NCI-H1930 (cell line): ENCODE results near the gene ATP13A3.

Experiments used
- DNase-seq, 2 experiments: peaks; one replicate each; lab custom pipeline; 2025; lab: John Stamatoyannopoulos, UW

The ATP13A3 gene

DNA sequence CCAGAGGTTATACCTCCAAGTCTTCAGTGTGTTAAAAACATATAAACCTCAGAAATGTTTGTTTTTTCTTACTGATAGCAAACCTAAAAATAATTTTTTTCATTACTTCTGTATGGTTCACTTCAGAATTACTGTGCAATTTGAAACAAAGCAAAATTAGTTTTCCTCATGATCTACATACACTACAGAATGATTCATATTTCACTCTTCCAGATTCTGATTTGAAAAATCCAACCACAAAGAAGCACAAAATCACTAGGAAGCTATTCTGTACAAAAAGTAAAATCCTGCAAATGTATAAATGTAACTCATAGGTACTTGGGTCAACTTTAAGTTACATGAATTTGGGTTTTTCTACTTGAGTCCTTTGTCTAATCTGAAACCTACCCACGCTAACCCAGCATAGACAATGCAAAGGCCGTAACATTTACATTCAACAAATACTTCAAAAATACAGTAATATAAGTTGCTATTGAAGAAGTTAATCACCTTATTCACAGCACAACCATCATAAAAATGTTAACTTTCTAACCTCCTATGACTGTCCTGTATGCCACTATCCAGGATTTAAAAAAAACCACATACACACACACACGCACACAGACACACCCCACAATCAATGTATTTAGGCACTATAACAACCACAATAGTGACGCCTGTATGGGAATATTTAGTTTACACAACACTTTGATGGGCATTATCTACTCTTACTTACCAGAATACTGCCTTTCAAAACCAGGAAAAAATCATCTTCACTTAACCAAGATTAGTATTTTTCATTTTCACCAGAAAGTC lies 11.5 kb downstream of the ATP13A3 start:
- no peak for DNase-seq

DNA sequence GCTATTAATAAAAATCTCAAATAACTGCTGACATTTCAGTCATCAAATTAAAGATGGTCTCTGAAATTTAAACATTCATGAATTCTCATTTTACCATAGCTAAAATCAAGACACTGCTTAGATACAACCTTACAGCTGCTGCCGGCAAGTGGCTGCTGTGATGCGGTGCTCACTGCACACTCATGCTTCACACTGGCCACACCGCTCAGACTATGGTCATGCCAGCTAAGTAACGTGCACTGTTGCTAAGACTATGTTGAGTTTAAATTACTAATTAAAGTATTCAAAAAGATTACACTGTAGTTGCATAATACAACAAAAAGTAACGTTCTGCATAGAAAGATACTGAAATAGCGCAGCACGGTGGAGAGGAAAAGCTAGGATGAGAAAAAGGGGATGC lies 12.1 kb downstream of the ATP13A3 start:
- no peak for DNase-seq

DNA sequence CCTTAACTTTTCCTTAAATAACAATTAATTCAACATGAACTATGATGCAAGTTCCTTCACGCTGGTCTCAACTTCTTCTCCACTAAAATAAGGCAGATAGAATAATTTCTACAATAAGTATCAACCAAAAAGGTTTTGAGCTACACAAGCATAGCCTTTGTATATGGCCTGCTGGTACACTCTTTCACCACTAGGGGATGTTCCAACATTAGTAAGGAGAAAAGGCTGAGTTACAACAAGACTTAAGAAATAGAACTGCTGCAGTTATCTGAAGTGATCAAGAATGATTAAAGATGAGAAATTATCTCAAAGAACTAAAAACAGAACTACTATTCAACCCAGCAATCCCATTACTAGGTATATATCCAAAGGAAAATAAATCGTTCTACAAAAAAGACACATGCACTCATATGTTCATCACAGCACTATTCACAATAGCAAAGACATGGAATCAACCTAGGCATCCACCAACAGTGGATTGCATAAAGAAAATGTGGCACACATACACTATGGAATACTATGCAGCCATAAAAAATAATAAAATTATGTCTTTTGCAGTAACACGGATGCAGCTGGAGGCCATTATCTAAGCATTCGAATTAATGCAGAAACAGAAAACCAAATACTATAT lies 14.4 kb downstream of the ATP13A3 start:
- peak in 1 of 2 experiments; percentile 3 for DNase-seq

DNA sequence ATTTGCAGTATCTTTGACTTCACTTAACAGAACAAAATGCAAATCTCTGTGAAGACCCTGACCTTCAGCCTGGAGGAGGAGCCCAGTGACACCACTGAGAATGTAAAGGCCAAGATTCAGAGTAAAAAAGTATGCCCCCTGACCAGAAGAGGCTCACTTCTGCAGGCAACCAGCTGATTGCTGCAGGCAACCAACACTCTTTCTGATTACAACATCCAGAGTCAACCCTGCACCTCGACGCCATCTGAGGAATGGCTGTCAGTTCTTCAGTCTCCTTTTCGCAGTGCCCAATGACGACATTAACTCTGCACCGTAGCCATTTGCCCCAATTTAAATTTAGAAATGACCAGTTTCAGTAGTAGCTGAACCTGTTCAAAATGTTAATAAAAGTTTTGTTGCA lies 14.9 kb downstream of the ATP13A3 start:
- DNase-seq = no peak

DNA sequence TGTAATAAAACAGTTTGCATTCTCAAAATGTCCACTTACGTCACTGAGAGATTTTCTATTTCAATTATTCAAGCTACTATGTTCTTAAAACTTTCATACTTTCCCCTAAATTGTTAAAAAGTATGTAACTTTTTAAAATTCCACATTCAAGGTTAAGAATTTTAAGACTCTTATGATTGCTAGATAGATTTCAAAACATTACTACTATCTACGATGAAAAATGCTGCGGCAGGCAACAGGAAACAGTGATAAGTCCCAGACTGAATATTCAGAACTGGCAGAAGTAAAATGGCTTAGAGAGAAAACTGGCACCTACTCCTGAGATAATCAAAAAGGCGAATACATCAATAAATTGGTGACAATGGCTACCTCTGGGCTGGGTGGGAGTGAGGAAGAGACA lies 16.2 kb downstream of the ATP13A3 start:
- no peak for DNase-seq

DNA sequence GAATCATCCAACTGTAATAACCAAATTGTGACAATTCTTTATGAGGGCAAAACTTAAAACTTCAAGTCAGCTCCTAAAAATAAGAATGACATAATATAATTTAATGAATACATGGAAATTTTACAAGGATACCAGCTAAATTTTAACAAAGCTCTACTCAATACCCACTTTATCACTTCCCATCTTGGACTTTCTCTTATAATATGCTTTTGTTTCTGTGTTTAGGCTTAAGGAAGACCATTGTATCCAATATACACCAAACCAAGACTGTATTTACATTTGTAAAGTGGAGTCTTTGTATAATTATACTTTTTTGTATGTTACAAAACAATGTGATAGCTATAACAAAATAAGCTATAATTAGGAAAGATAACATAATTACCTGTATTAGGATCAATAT lies 16.8 kb downstream of the ATP13A3 start:
- no peak for DNase-seq

DNA sequence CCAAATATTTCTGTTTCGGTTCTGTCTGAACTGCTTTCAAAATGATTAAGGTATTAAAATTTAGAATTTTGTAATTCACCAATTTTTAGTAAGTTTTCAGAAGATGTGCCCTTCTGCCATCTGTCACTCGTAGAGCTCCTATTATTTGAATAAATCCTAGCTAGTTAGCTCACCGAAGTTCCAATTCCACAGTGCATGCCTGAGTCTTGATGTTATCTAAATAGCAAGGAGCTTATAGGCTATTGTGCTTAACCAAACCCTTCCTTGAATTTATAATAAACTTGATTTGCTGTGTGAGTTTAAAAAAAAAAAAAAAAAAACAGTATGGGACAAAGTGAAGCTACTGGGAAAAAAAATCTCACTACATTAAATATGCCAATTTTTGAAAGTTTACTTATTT lies 18.7 kb downstream of the ATP13A3 start:
- no peak for DNase-seq

DNA sequence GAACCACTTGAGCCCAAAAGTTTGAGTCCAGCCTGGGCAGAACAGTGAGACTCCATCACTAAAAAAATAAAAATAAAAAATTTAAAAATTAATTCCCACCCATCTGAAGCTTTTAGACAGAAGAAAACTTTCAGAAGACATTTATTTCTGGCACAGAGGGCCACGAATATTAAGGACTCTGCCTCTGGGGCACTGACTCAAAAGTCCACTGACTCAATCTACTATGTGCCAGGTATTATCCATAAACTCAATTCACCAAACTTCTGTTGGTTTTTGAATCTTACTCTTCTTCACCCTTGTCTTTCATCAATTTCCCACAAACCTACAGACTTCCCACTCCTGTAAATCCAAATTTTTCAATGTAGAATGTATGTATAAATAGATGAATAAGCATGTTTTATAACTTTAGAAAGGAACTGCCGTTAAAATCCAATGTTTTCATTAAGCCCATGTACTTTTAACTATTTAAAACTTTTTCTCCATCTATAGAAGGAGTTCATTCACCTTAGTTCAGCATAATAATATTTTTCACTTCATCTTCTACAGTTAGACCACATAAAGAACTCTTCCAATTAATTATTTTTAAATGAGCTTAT lies 19.9 kb downstream of the ATP13A3 start:
- no peak for DNase-seq

DNA sequence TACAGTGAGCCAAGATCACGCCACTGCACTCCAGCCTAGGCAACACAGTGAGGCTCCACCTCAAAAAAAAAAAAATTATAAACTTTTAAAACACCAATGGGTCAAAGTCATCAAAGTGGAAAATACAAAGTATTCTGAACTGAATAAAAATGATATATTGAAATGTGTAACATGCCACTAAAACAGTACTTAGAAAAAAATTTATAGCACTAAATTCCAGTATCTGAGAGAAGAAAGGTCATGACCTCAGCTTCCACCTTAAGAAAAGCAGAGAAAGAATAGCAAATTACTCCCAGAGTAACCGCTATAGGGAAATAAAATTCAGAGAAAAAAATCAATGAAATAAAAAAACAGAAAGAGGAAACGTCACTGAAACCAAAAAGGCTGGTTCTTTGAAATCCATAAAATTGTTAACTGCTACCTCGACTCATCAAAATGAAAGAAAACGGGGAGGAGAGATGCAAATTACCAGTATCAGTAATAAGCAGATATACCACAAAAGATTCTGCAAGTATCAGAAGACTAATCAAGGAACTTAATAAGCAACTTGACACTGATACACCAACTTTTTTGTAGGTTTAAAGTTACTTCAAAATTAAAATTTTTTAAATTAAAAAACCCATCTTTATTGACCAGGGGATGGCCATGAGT lies 20.8 kb downstream of the ATP13A3 start:
- DNase-seq = no peak

DNA sequence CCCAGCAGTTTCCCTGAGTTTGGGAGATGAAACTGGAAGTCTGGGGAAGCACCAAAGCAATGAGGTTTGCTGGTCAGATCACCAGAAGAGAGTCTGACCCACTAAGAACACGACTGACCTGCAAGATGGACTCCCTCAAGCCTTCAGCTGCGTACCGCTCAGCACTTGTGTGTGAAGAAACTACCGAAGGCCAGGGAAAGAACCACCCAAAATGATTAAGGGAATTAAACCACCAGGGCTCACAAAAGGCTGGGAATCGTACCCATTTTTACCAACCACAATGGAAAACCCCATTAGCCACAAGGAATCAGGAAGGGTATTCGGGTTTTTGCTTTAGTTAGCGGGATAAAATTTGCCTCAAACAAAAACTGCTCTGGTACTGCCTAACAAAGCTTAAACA lies 21.6 kb downstream of the ATP13A3 start:
- no peak for DNase-seq

DNA sequence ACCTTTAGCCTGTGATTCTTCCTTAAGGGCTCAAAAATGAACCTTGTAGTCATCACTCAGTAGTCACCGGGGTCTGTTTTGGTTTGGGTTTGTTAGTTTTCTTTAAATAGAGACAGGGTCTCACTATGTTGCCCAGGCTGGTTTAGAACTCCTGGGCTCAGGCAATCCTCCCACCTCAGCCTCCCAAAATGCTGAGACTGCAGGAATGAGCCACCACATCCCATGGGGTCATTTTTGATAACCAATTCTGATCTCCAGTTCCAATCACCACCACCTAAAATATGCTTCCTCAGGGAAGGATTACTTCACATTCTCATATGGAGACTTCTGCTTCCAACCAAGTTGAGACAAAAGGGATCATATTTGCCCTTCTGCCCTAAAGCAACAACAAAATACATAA lies 22.1 kb downstream of the ATP13A3 start:
- no peak for DNase-seq

DNA sequence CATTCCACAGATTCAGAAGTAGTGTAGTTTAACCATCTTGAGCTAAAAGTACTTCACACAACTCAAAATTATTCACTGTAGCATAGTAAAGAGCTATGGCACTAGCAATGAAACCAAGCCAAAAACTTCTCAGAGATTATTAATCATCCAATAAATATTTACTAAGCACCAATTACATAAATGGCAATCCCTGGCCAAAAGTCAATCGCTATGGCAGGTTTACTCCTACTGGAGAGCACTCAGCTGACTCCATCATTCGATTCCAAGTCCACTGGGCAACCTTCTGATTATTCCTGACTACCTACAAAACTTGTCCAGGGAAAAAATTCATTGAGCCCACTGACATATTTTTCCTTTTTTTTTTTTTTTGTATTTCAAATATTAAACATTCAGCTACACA lies 23.9 kb downstream of the ATP13A3 start:
- no peak for DNase-seq

DNA sequence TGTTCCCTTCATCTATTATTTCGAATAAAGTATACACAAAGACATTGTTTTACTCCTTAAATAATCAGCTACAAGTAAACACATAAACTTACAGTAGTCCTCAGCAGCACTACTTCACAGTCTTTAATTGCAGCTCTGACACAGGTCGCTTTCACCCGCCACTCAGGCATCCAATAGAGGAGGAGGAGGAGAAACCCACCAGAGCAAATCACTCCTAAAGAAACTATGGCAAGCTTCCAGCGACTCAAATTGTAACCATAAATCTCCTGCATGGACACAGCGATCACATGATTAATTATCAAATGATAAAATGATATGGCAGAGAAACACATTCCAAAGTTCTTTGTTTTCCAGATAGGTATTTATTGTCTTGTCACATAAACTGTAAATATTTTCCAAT lies 26.2 kb downstream of the ATP13A3 start:
- no peak for DNase-seq

DNA sequence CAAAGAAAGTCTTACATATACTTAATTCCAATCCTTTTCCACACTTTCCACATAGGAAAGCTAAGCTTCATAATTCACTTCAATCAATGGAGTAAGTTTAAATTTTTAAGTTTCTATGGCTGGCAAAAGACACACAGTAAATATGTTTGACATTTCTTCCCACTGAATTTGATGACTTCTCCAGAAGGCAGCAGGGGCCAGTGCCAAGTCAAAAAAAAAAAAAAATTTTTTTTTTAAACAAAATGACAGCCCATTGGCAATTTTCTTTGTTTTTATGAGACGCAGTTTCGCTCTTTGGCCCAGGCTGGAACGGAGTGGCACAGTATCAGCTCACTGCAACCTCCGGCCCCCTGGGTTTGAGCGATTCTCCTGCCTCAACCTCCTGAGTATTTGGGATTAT lies 28.7 kb downstream of the ATP13A3 start:
- DNase-seq = no peak

DNA sequence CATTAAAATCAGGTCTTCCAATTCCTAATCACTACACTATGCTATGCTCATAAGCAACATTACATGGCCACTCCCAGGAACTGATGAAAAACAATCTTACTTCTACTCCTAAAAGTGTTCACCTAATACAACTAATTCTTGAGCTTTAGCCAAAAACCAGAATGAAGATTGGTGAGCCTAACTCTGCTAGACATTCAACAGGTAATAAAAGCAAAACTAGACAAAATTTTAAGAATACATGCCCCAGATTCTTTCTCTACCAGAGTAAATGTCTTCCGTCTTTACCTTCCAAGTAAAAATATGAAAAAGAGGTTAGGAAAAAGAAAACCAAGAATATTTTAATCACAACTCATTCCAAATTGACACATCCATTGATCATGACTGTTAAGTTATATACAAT lies 31.3 kb downstream of the ATP13A3 start:
- no peak for DNase-seq

DNA sequence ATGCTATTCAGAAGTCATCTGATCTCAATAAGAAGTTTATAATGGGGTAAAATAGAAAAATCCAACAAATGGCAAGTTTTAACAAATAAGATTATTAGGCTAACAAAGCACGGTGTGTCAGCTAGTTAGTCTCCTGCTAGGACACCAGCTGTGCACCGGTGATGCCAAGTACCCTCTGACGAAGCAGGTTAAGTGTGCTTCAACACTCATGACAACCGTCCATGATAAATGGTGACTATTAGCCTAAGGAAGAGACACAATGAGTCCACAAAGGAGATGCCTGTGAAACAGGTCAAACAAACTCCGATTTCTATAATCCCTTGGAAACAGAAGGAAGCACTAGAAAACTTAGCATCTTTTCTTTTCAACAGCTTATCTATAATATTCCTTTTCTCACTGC lies 36.5 kb downstream of the ATP13A3 start:
- no peak for DNase-seq

DNA sequence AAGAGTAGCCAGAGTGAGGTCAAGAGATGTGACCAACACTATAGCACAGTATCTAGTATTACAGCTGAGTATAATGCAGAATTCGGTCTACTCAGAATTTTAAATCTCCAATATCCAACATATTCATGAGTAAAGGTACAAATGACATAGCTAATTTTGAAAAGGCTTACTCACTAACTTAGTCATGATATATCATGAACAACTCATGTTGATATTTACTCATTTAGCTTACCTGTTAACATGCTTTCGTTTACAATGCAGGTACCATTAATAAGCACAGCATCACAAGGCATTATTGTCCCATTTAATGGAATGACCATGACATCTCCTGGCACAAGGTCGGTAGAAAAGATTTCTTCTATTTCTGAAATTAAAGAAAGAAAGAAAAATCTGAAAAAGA lies 36.9 kb downstream of the ATP13A3 start:
- DNase-seq = no peak

DNA sequence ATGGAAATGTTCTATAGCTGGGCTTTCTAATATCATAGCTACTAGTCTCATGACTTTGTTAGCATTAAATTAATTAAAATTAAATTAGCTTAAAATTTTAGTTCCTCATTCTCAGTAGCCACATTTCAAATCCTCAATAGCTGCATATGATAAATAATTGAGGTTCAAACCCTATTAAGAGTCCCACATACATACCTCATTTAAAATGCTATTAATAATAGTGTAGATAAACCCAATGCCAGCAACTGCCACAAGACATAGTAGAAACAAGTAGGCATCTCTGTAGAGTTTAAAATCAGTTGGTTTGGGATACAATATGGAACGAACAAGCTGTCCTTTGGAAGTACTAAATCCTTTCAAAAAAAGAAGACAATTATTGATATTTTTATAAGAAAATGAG lies 39.1 kb downstream of the ATP13A3 start:
- DNase-seq = no peak

DNA sequence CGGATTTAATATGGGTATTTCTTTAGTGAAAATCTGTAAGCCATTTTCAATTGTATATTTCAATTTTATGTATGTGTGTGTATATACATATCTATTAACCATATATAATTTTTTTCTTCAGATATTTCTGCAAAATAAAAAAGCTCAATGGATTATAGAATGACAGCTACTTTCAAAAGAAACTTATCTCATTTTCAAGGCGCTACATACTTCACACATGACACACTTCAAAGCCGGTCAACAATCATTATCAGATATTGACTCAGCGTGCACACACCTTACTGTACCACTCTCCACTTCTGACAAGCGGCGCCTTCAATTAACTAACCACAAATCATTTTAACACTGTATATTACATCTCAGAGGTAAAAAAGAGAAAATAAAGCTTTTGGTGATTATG lies 39.6 kb downstream of the ATP13A3 start:
- no peak for DNase-seq

DNA sequence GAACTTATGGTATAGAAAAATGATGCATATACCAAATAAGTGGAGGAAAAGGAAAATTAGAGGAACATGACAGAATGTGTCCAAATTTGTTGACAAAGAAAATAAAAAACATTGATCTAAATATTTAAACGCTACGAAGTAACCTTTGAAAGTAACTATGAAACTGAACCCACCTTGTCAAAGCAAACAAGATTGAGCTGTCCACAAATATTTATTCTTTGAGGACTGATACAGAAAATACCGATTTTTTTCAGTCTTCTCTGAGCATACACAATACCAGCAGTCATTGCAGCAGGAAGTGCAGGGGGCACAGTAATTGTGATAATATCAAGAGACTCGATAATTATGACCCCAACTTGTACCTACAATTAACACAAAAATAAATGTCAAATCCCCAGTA lies 40.0 kb downstream of the ATP13A3 start:
- DNase-seq = no peak

DNA sequence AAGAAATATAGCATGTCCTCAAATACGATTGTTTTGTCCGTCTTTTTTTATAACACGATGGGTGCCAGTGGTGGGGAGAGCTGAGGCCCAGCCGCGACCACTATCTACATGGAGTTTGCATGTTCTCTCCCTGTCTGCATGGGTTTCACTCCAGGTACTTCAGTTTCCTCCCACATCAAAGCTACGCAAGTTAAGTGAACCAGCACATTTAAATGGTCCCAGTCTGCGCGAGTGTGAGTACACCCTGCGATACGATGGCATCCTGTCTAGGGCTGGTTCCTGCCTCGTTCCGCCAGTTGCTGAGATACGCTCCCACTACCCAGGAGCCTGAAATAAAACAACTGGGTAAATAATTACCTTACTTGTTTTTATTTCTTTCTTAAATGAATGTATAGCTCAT lies 40.6 kb downstream of the ATP13A3 start:
- DNase-seq = no peak

DNA sequence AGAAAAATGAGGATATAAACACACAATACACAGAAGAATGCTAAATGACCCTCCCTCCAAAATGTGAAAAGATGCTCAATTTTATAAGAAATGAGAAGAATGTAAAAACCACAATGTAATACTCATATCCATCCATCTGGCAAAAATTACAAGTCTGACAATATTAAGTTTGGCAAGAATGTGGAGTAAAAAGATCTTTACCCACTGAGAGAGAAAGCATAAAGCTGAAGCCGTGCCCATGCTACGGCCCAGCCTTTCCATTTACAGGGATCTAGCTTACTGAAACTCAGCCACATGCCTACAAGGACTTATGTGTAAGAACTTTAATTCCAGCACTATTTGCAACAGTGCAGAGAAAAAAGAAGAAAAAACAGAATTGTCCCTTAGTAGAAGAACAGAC lies 42.9 kb downstream of the ATP13A3 start:
- no peak for DNase-seq

DNA sequence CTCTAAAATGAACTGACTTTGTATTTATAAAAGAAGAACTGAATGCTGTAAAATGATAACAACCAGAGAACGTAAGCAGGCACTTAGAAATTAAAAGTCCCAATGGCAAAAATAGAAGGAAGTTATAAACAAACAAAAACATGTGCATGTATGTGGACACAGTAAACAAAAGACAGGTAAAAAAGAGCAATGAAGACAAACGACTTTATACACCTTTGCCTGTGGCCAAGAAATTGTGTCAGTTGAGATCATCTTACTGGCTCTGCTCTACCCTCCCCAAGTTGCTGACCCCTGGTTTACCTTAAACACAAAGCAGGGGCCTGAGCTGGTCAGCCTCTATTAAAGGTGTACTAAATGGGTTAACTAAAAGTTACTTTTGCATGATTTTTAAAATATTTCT lies 46.0 kb downstream of the ATP13A3 start:
- no peak for DNase-seq
